Caki2 (cell line): ENCODE measurements around the gene ACVRL1. TPM values are rescaled to one million over a fixed set of nuclear protein-coding genes. Genes with fewer than 3 reads are reported as not detected.

Experiments
- DNase-seq: peaks from one replicate; pipeline ENCODE4 v3.0.0-alpha.2; 2015; ENCODE audit warnings: low read depth
- in situ Hi-C: cut with HindIII; loops from 2 replicates; pipeline ENCODE4 v1.10.0; 2016; ENCODE audit warnings: low sequenced_read_pairs, low pct_unique_long_range_greater_than_20kb, mixed read lengths
- total RNA-seq: library from RNA; depleted of rRNA; stranded (reverse); fragments of >200 nt; shearing (Covaris generic); gene quantifications from 2 replicates; pipeline ENCODE4 v1.2.3, GENCODE V29; 2014; ENCODE audit warnings: low replicate concordance

The ACVRL1 gene
- total RNA-seq, 1 experiment from 2014 or later: 4.4 TPM

GRCh38 chr12:51925346-51926063 lies 18.2 kb downstream of the ACVRL1 start:
- in situ Hi-C loops: no loop called here
- no peak for DNase-seq

DNA sequence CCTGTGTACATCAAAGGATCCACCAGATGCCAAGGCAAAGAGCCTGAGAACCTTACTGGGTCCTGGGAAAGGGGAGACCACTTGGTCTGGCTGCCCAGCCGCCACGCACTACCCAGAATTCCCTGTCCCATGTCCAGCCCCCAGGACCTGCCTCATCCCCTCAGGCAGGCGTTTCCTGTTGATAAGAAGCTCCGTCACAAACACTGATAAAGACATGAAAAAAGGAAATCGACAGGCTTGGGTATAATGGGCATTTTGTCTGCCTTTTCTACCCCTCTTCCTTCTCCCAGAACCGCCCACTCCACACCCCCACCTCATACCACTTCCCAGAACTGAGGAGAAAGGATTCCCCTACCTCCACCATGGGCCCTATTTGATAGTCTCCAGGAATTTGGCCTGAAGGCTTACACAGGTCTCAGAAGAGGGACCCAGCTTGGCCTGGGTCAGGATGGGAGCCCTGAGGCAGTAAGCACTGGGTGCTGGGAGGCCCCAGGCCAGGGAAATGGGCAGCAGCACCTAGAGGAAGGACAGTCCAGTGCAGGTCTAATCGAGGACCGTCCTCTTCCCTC lies 18.8 kb downstream of the ACVRL1 start:
- in situ Hi-C loops: no loop called here
- no peak for DNase-seq

GRCh38 chr12:51926718-51927117 lies 19.4 kb downstream of the ACVRL1 start:
- peak; percentile 9 for DNase-seq
- in situ Hi-C loops: no loop called here

- in situ Hi-C loops: no loop called here
- DNase-seq: no peak
These were observed 25.1 kb downstream of the ACVRL1 start for GRCh38 chr12:51932218-51933076.

DNA sequence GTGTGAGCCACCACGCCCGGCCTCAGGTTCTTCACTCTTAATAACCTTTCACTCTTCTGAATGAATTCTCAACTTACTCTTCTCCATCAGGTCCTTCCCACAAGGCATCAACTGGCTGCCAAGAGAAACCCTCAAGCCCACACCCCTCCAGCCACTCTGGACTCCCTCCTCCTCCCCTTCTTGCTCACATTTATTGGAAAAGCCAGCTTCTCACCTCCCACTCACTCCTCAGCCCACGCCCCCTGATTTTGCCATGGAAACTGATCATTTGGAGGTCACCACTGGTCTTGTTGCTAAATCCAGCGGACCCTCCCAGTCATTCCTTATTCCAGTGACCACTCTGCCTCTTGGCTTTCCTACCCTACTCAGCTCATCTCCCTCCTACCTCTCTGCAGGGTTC lies 26.8 kb downstream of the ACVRL1 start:
- no peak for DNase-seq
- in situ Hi-C loops: no loop called here

- DNase-seq: no peak
- in situ Hi-C loops: no loop called here
These were observed 30.6 kb downstream of the ACVRL1 start for GRCh38 chr12:51937926-51938325.

DNA sequence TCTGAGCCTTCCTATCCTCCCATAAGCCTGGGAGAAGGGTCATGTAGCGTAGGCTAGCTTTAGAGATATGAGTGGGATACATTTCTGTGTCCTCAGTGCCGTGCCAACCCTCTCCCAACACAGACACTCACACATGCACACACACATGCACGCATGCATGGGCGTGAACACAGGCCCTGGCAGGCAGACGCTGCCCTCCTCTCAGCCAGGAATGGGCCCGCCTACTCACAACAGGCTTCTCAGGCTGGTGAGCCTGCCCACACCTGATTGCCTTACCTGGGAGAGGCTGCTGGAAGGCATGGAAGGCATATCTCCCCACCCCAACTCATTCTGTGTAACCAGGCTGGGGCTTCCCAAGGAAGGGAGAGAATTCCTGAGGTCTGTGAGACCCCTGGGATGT lies 31.4 kb downstream of the ACVRL1 start:
- in situ Hi-C loops: no loop called here

DNA sequence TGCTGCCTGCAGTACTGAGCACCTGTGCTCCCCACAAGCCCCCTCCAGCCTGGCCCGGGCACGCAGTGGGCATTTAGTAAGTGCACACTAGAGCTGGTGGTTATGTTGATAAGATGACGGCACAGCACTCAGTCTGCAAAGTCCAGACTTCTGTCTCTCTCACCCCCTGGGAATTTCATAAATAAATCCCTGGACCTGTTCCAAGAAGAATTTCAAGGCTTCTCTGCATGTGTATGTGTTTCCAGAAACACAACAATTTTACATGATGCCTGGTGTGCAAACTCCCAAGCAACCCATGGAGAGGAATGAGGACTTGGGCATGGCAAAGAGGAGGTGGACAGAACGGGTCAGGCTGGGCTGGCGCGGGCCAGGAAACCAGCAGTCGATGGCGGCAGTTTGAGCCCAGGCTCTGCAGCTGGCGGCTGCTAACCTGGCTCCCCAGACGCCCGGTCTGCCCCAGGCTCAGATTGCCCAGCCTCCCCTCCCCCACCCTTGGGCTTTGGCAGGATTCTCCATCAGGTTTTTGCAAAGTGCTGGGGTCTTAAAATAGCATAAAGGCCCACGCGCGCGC lies 33.8 kb downstream of the ACVRL1 start:
- in situ Hi-C loops: no loop called here
- no peak for DNase-seq

More for the DNA sequence above, 31.4 kb downstream of the ACVRL1 start:
- no peak for DNase-seq

DNA sequence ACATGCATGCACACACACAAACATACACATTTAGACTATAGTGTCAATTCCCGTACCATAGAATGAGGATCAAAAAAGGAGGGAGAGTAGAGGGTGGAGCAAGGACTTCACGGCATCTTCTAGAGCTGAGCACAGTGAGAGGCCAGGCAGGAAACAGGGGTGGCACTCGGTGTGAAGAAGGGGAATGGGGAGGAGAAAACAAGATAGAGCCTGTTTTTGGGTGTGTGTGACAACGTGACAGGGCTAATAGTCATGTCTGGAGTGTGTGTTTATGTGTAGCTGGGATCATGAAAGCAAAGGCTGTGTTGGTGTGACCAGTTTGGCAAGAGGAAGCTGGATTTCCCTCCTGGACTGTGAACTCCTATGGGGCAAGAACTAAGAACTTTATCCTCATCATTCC lies 34.3 kb downstream of the ACVRL1 start:
- in situ Hi-C loops: no loop called here
- no peak for DNase-seq

- DNase-seq: no peak
- in situ Hi-C loops: no loop called here
These were observed 34.8 kb downstream of the ACVRL1 start for GRCh38 chr12:51942056-51942455.

DNA sequence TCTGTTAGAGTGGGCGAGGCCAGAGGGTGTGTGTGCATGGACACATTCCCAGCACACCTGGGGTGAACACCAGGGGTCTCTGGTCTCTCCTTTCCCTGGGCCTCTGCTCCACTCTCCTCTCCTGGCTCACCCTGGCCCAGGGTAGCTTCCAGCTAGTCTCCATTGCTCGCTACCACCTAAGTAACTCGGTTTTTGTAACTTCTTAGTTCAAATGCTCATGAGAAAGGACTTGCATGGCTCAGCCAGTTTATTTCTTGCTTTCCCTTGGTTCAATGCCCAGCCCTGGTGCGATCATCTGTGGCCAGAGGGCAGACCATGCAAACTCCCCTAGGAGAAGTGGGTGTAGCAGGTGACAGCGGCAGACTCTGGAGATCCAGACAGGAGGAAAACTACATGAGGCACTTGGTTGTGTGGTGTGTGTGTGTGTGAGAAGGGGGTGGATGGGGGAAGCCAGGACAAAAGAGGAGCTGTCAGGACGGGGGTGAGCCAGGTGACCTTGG lies 35.2 kb downstream of the ACVRL1 start:
- DNase-seq: no peak
- in situ Hi-C loops: no loop called here

GRCh38 chr12:51943346-51943745 lies 36.0 kb downstream of the ACVRL1 start:
- no peak for DNase-seq
- in situ Hi-C loops: no loop called here

GRCh38 chr12:51944608-51945233 lies 37.4 kb downstream of the ACVRL1 start:
- in situ Hi-C loops: no loop called here
- no peak for DNase-seq

DNA sequence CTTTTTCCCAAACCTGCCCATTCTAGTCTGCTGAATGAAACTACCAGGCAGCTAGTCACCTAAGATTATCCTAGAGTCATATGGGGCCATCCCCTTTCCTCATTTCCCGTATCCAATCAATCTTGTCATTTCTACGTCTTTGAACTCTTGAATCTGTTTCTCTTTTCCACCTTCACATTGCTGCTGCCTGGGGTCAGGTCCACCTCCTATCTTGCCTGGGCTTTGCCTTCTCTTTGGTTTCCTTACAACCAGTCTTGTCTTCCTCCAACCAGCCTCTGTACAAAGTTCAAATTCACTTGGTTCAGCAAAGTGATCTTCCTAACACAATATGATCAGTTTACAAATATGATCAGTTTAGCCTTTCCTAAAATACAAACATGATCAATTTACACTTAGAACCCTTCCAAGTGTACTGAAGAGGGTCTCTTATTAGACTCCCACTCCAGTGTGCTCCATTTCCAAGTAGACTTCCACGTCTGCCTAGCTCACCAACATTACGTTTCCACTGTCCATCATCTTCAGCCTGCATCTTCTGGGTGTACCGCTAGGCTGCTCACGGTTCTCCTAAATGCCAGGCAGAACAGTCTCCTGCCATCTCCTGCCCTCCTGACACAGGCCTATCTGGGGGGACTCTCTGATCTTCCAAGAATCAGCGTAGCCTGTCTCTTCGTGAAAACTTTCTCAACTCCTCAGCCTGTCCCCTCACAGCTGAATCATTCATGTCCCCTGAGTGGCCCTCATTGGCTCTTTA lies 40.1 kb downstream of the ACVRL1 start:
- DNase-seq: no peak
- in situ Hi-C loops: no loop called here

DNA sequence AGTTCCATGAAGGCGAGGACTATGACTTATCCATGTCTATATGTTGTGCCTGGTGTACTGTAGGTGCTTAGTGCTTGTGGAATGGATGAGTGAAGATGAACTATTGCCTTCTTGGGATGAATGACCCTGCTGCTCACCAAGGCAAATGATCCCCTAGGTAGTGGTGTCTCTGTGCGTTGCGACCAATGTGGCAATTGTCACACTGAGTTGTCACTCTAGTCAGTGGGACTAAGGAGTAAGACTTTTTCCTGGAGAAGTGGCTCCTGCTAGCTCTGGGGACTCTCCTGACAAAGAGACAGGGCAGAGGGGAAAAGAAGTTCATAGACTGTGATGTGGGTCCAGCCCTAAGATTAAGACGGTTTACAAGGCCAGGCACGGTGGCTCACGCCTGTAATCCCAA lies 40.8 kb downstream of the ACVRL1 start:
- in situ Hi-C loops: no loop called here

DNA sequence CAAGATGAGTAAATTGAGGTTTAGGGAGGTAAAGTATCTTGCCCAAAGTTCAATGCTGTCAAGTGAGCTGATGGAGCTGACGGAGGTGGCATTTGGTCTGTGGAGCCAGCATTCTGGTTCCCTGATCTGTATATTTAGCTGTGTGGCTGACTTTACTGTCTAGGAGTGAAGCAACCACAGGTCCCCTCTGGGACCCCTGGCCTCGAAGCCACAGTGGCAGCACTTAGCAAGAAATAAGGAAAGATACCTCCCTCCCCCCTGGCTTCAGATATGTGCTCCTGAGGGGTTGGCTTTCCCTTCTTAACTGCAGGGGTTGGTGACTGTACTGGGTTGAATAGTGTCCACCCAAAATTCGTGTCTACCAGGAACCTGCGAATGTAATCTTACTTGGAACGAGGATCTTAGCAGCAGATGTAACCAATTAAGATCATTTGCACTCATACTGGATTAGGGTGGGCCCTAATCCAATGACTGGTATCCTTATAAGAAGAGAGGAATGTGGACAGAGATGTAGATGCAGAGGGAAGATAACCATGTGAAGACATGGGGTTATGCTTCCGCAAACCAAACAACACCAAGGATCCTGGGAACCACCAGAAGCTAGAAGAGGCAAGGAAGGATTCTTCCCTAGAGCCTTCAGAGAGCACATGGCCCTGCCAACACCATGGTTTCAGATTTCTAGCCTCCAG lies 42.2 kb downstream of the ACVRL1 start:
- no peak for DNase-seq

More for the DNA sequence above, 40.8 kb downstream of the ACVRL1 start:
- DNase-seq: no peak

DNA sequence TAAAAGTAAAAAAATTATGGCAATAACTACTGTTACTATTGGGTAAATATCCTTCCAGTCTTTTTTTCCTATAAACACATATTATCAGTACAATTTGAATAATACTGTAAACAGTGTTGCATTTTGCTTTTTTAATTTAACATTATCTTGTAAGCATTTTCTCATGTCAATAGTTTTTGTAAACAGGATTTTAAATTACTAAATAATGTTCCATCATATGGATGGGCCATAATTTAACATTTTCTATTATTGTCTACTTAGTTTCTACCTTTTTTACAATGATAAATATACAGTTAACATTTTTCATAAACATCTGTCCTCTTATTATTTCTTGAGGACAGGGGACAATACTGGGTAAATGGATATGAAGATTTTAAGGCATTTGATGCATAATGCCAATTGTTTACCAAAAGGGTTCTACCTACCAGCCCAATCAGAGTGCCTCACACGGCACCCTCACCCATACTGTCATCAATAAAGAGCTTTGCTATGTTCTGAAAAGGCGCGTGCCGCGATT lies 43.4 kb downstream of the ACVRL1 start:
- in situ Hi-C loops: no loop called here
- no peak for DNase-seq

More for the DNA sequence above, 42.2 kb downstream of the ACVRL1 start:
- in situ Hi-C loops: no loop called here
